Measurements from ENCODE around the gene C14orf132. TPM values are rescaled to one million over a fixed set of nuclear protein-coding genes. Genes with fewer than 3 reads are reported as not detected.

The C14orf132 gene
- total and polyA plus RNA-seq, 2 donors (not counting 1 experiment from before 2014, with no cell fraction given), result 12.1 to 48.6 TPM

DNA sequence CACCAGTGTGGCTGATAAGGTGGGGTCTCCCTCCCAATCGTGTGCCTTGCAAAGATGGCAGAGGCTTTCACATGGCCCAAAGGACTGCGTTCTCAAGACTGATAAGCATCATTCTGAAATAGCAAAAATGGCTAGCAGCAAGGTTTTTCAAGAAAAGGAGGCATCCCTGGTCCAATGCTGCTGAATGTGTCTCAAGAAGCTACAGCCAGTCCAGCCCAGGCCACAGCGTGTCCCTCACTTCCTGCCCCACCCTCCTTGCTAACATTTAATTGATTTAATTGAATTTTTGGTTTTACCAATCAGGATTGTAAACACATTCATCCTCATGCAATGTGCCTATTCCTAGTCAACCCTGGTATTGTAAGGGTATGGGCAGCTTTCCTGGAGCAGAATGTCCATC is 55.9 kb downstream of the C14orf132 start:
- Histone ChIP-seq H3K27me3 (ENCODE audit: control insufficient read depth, insufficient read depth, low read length) (no peaks in the 10 kb centered on the region), H3K9me3 (ENCODE audit: control insufficient read depth, insufficient read depth, low read depth, low read length) (no peaks in the 10 kb centered on the region), H3K4me1 (ENCODE audit: control insufficient read depth, extremely low read depth, insufficient read depth, low read length) (peaks cover 18% of the 10 kb centered on the region), H3K4me3 (replicated peaks in 1 of 4; ENCODE audit: control extremely low read depth in 1 of 4, insufficient read depth in 1 of 4, low read depth in 3 of 4, low read length in 4 of 4) (no peak overlapping the region), H3K79me2 (ENCODE audit: control insufficient read depth, insufficient read depth, low read length) (no peaks in the 10 kb centered on the region), H4K20me1 (ENCODE audit: control insufficient read depth, extremely low read depth, insufficient read depth, low read length) (no peaks in the 10 kb centered on the region), H2AFZ (ENCODE audit: low read length) (no peak overlapping the region), H3K27ac (ENCODE audit: insufficient read depth, low read length) (peak overlapping the region; percentile 50), H3K9ac (ENCODE audit: insufficient read depth, low read length) (no peak overlapping the region), H3K4me2 (ENCODE audit: extremely low read depth, insufficient read depth, low read length) (no peak overlapping the region), H3K36me3 (ENCODE audit: control insufficient read depth, insufficient read depth, low read length) (no peaks in the 10 kb centered on the region)
- TF ChIP-seq, protein P1, sequence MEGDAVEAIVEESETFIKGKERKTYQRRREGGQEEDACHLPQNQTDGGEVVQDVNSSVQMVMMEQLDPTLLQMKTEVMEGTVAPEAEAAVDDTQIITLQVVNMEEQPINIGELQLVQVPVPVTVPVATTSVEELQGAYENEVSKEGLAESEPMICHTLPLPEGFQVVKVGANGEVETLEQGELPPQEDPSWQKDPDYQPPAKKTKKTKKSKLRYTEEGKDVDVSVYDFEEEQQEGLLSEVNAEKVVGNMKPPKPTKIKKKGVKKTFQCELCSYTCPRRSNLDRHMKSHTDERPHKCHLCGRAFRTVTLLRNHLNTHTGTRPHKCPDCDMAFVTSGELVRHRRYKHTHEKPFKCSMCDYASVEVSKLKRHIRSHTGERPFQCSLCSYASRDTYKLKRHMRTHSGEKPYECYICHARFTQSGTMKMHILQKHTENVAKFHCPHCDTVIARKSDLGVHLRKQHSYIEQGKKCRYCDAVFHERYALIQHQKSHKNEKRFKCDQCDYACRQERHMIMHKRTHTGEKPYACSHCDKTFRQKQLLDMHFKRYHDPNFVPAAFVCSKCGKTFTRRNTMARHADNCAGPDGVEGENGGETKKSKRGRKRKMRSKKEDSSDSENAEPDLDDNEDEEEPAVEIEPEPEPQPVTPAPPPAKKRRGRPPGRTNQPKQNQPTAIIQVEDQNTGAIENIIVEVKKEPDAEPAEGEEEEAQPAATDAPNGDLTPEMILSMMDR (conservative IDR thresholded peaks at IDR 0.05 in 1 of 2, IDR thresholded peaks at IDR 0.05 in 1 of 2; ENCODE audit: low read depth in 1 of 2, low read length in 2 of 2), result no peak
- TF ChIP-seq EZH2 (IDR thresholded peaks at IDR 0.05; ENCODE audit: low read length, missing control alignments), result no peak
- DNase-seq (ENCODE audit: low read depth in 2 of 2), result no peak

DNA sequence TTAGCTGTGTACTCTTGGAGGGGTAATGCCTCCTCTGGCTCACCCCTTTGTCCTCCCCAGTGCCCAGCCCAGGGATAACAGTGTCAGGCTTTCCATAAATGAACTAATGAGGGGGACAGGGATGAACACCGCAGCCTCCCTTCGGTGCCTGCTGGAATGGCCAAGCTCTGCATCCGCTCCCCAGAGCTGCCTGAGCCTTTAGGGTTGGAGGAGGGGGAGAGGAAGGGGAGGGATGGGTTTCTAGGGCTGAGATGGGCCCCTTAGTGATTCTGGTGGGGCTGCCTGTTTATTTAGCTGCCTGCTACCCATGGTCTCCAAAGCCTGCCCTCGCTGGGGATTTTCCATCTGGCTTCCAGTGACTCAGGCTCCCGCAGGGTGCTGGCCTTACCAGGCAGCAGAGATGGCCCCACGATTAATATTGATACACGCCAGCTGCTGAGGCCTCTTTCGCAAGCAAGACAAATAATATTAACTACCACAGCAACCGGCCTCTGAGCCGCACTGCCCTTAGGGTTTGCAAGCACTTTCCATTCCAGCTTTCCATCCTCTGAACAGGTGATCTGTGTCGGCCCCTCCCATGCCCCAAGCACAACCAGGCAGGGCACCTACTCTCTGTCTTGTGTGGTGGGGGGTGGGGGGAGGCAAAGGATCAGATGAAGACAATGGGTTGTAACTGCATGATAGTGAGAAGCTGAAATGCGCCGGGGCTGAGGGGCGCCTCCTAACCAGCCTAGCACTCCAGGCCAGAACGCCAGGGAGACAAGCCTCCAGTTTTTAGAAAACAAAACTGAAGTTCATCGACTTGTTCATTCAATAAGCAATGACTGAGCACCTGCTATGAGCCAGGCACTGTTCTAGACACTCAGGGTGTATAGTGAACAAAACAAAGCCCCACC is 56.7 kb downstream of the C14orf132 start:
- TF ChIP-seq, protein P1 (conservative IDR thresholded peaks at IDR 0.05 in 1 of 2, IDR thresholded peaks at IDR 0.05 in 1 of 2; ENCODE audit: low read depth in 1 of 2, low read length in 2 of 2), result peak in 1 of 2 donors; percentile 6
- no peak for TF ChIP-seq EZH2 (IDR thresholded peaks at IDR 0.05; ENCODE audit: low read length, missing control alignments)
- no peak overlapping the region for H3K9ac ChIP-seq (ENCODE audit: insufficient read depth, low read length)
- H3K27me3 ChIP-seq (ENCODE audit: control insufficient read depth, insufficient read depth, low read length), result no peaks in the 10 kb centered on the region
- H3K4me1 ChIP-seq (ENCODE audit: control insufficient read depth, extremely low read depth, insufficient read depth, low read length), result peaks cover 16% of the 10 kb centered on the region
- H4K20me1 ChIP-seq (ENCODE audit: control insufficient read depth, extremely low read depth, insufficient read depth, low read length), result no peaks in the 10 kb centered on the region
- no peak overlapping the region for H2AFZ ChIP-seq (ENCODE audit: low read length)
- peak overlapping the region; percentile 77 for H3K4me2 ChIP-seq (ENCODE audit: extremely low read depth, insufficient read depth, low read length)
- H3K79me2 ChIP-seq (ENCODE audit: control insufficient read depth, insufficient read depth, low read length), result no peaks in the 10 kb centered on the region
- no peaks in the 10 kb centered on the region for H3K9me3 ChIP-seq (ENCODE audit: control insufficient read depth, insufficient read depth, low read depth, low read length)
- DNase-seq (ENCODE audit: low read depth in 2 of 2), result peak; percentile 72 to 98
- H3K36me3 ChIP-seq (ENCODE audit: control insufficient read depth, insufficient read depth, low read length), result no peaks in the 10 kb centered on the region
- peak overlapping the region; percentile 69 for H3K27ac ChIP-seq (ENCODE audit: insufficient read depth, low read length)
- H3K4me3 ChIP-seq (replicated peaks in 1 of 4; ENCODE audit: control extremely low read depth in 1 of 4, insufficient read depth in 1 of 4, low read depth in 3 of 4, low read length in 4 of 4), result peak overlapping the region in 1 of 4 experiments; percentile 2

DNA sequence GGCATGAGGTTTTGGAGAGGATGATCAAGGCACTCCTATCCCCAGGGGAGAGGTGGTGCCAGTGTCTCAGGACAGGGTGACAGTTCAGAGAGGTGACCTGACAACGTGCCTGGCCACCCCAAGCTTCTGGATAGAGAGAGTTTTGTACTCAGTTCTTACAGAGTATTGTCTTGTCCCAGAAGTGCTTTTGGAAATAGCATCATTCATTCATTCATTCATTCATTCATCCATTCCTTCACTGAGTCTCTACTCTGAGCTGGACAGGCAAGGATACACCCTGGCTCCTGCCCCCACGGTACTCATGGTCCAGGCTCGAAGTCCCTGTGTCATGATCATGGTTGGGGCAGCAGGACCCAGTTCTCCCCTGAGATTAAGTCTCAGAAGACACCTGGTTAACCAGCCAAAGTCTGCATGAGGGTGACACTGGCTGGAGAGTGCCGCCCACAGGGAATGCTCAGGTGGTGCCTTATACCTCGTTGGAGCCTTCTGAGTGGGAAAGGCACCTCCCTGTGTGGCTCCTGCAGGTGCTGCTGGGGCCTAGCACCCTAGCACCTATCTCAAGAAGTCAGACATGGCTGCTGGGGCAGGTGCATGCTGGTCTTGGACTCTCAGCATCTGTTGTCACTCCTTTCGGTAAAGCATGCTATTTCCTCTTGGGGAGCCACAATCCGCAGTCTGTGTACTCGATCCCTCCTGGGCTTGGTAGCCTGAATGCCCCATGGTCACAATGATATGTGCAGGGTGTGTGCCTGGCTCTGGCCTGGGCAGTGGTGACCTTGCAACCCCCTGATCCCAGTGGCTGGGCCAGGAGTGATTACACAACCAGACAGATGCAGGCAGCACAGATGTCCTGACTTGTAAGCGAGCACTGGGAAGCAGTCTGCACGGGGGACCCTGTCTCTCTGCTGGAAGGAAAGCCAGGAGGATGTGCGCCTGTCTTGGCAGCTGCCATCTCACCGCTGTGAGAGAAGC is 57.8 kb downstream of the C14orf132 start:
- Histone ChIP-seq H3K9me3 (ENCODE audit: control insufficient read depth, insufficient read depth, low read depth, low read length) (no peaks in the 10 kb centered on the region), H3K4me3 (replicated peaks in 1 of 4; ENCODE audit: control extremely low read depth in 1 of 4, insufficient read depth in 1 of 4, low read depth in 3 of 4, low read length in 4 of 4) (no peak overlapping the region), H2AFZ (ENCODE audit: low read length) (no peak overlapping the region), H3K4me2 (ENCODE audit: extremely low read depth, insufficient read depth, low read length) (no peak overlapping the region), H4K20me1 (ENCODE audit: control insufficient read depth, extremely low read depth, insufficient read depth, low read length) (no peaks in the 10 kb centered on the region), H3K36me3 (ENCODE audit: control insufficient read depth, insufficient read depth, low read length) (no peaks in the 10 kb centered on the region), H3K9ac (ENCODE audit: insufficient read depth, low read length) (no peak overlapping the region), H3K4me1 (ENCODE audit: control insufficient read depth, extremely low read depth, insufficient read depth, low read length) (peaks cover 16% of the 10 kb centered on the region), H3K27me3 (ENCODE audit: control insufficient read depth, insufficient read depth, low read length) (no peaks in the 10 kb centered on the region), H3K79me2 (ENCODE audit: control insufficient read depth, insufficient read depth, low read length) (no peaks in the 10 kb centered on the region), H3K27ac (ENCODE audit: insufficient read depth, low read length) (no peak overlapping the region)
- DNase-seq (ENCODE audit: low read depth in 2 of 2), result no peak
- TF ChIP-seq EZH2 (IDR thresholded peaks at IDR 0.05; ENCODE audit: low read length, missing control alignments), result no peak
- TF ChIP-seq, protein P1 (conservative IDR thresholded peaks at IDR 0.05 in 1 of 2, IDR thresholded peaks at IDR 0.05 in 1 of 2; ENCODE audit: low read depth in 1 of 2, low read length in 2 of 2), result no peak
